Measurements from ENCODE around the gene ARMCX6. TPM values are rescaled to one million over a fixed set of nuclear protein-coding genes. Genes with fewer than 3 reads are reported as not detected.
"Not testable (repeated sequence)": the region's sequence is repeated elsewhere in the genome, so short reads cannot be mapped to it uniquely, and the experiment has no call there.

Gene ARMCX6
- total RNA-seq, 6 experiments from 2014 or later: 79.5 to 101 (median 83.7) TPM

- no peak for TF ChIP-seq CTCF (IDR thresholded peaks at IDR 0.05)
- Mint-ChIP-seq H3K4me3 (no peak overlapping the region), H3K36me3 (ENCODE audit: low read depth) (no peaks in the 10 kb centered on the region), H3K27ac (no peak overlapping the region), H3K27me3 (ENCODE audit: insufficient read depth) (peaks cover 6% of the 10 kb centered on the region), H3K4me1 (ENCODE audit: low read depth) (peaks cover 6% of the 10 kb centered on the region; the same call in 1 of the 2 replicates), H3K9me3 (no peaks in the 10 kb centered on the region)
- no peak for DNase-seq
Measured at GRCh38 chrX:101605146-101605545, 12.7 kb downstream of the ARMCX6 start.

GRCh38 chrX:101602077-101602476, 15.7 kb downstream of the ARMCX6 start:
- TF ChIP-seq CTCF (IDR thresholded peaks at IDR 0.05): no peak
- Mint-ChIP-seq H3K27ac (peak overlapping the region; percentile 38; the same call in 1 of the 2 replicates), H3K4me1 (ENCODE audit: low read depth) (peaks cover 6% of the 10 kb centered on the region; the same call in 1 of the 2 replicates), H3K4me3 (no peak overlapping the region), H3K36me3 (ENCODE audit: low read depth) (no peaks in the 10 kb centered on the region), H3K27me3 (ENCODE audit: insufficient read depth) (peaks cover 4% of the 10 kb centered on the region), H3K9me3 (no peaks in the 10 kb centered on the region)
- peak; percentile 53 for DNase-seq

GRCh38 chrX:101599592-101599991, 18.2 kb downstream of the ARMCX6 start:
- H3K27me3 Mint-ChIP-seq (ENCODE audit: insufficient read depth); DNase-seq; H3K36me3 Mint-ChIP-seq (ENCODE audit: low read depth); H3K27ac Mint-ChIP-seq; H3K9me3 Mint-ChIP-seq; H3K4me3 Mint-ChIP-seq; H3K4me1 Mint-ChIP-seq (ENCODE audit: low read depth): not testable (repeated sequence)

DNA sequence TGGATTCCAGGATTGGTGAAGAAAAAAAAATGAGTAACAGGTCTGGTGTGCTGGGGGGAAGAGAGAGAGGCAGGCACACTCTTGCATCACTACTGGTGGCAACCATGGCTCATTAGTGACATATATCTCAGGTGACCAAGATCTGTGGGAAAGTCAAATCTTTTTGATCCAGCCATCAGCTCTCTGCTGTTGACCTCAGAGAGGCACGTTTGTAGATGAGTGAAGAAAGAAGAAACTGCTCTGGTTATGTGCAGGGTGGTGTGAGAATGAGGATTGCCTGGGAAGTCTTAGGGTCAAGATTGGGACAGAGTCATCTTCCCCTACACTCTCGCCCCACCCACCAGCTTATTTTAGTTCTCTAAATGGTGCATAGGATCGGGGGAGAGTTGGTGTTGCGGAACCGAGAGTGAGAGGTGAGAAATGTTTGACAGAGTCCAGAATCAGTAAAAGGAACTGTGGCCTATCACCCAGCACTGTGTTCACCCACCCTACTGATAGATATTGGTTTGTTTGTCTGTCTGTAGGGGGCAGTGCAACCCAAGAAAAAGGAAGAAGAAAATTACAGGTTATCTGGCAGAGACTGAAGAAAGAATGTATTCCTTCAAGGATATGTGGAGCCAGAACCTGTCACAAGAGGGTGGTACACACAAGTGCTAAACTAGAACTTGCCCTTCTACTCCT, 21.9 kb downstream of the ARMCX6 start:
- H3K4me1 Mint-ChIP-seq (ENCODE audit: low read depth): no peaks in the 10 kb centered on the region
- no peak overlapping the region for H3K4me3 Mint-ChIP-seq
- no peaks in the 10 kb centered on the region for H3K9me3 Mint-ChIP-seq
- TF ChIP-seq CTCF (IDR thresholded peaks at IDR 0.05): peak; percentile 81
- peaks cover 7% of the 10 kb centered on the region for H3K27me3 Mint-ChIP-seq (ENCODE audit: insufficient read depth)
- no peak overlapping the region for H3K27ac Mint-ChIP-seq
- peak; percentile 79 for DNase-seq
- no peaks in the 10 kb centered on the region for H3K36me3 Mint-ChIP-seq (ENCODE audit: low read depth)

Other genes with a start within 250 kb of the ARMCX6 start
- not detected for gene BTK, start 231.8 kb downstream of the ARMCX6 start, total RNA-seq (2021; fragmentation: NEBNext Ultra II Directional; extraction: Animal tissue kit (Norgen Biotek cat#: 25700))
- 100 to 1,000 TPM; 127 to 361 (median 160) TPM for gene RPL36A, start 227.0 kb downstream of the ARMCX6 start, total RNA-seq (2021; fragmentation: NEBNext Ultra II Directional; extraction: Animal tissue kit (Norgen Biotek cat#: 25700))
- 10 to 100 TPM; 40.3 to 65.8 (median 45.0) TPM for gene GLA, start 210.1 kb downstream of the ARMCX6 start, total RNA-seq (2021; fragmentation: NEBNext Ultra II Directional; extraction: Animal tissue kit (Norgen Biotek cat#: 25700))
- gene HNRNPH2, start 209.8 kb downstream of the ARMCX6 start, total RNA-seq (2021; fragmentation: NEBNext Ultra II Directional; extraction: Animal tissue kit (Norgen Biotek cat#: 25700)): 10 to 100 TPM; 60.5 to 74.5 (median 68.1) TPM
- gene ARMCX4, start 132.5 kb downstream of the ARMCX6 start, total RNA-seq (2021; fragmentation: NEBNext Ultra II Directional; extraction: Animal tissue kit (Norgen Biotek cat#: 25700)): 10 to 100 TPM; 11.1 to 14.7 (median 12.9) TPM
- 10 to 100 TPM; 32.0 to 36.6 (median 33.7) TPM for gene ARMCX1, start 67.5 kb downstream of the ARMCX6 start, total RNA-seq (2021; fragmentation: NEBNext Ultra II Directional; extraction: Animal tissue kit (Norgen Biotek cat#: 25700))
- 100 to 1,000 TPM in 2 of 6 experiments, 10 to 100 TPM in 4; 60.8 to 108 (median 63.2) TPM for gene ARMCX3, start 5.2 kb upstream of the ARMCX6 start, total RNA-seq (2021; fragmentation: NEBNext Ultra II Directional; extraction: Animal tissue kit (Norgen Biotek cat#: 25700))
- gene ARMCX2, start 41.9 kb upstream of the ARMCX6 start, total RNA-seq (2021; fragmentation: NEBNext Ultra II Directional; extraction: Animal tissue kit (Norgen Biotek cat#: 25700)): 100 to 1,000 TPM in 5 of 6 experiments, 10 to 100 TPM in 1; 97.4 to 172 (median 110) TPM